MM.1S (cell line): ENCODE measurements around the gene GHRL.

Source experiments
- DNase-seq: peaks from one replicate; pipeline ENCODE4 v3.0.0-alpha.2; 2015
- H2AFZ ChIP-seq: fragments of 300-600 bp; sonication (generic); 2 replicates; pipeline ENCODE4 v1.6.0; 2016; ENCODE audit warnings: antibody characterized with exemption, low read length
- H3F3A ChIP-seq: fragments of 300-600 bp; sonication (generic); 2 replicates; pipeline ENCODE4 v1.6.1; 2016; ENCODE audit warnings: mild to moderate bottlenecking, antibody characterized with exemption, low read length, moderate library complexity, mixed read lengths; ENCODE audit not compliant: insufficient read depth
- H3K27ac ChIP-seq: fragments of 300-600 bp; sonication (generic); 2 replicates; pipeline ENCODE4 v1.5.1; 2016; ENCODE audit warnings: mild to moderate bottlenecking, low read length
- H3K27me3 ChIP-seq: fragments of 300-600 bp; sonication (generic); replicated peaks from 2 replicates; pipeline ENCODE4 v1.6.0; 2016; ENCODE audit warnings: low read length; ENCODE audit not compliant: insufficient read depth
- H3K36me3 ChIP-seq: fragments of 300-600 bp; sonication (generic); replicated peaks from 2 replicates; pipeline ENCODE4 v1.6.1; 2016; ENCODE audit warnings: mild to moderate bottlenecking, low read length, mixed read lengths; ENCODE audit not compliant: insufficient read depth
- H3K4me1 ChIP-seq: fragments of 300-600 bp; sonication (generic); 2 replicates; pipeline ENCODE4 v1.6.1; 2016; ENCODE audit warnings: low read length, mixed read lengths
- H3K4me2 ChIP-seq: fragments of 300-600 bp; sonication (generic); 2 replicates; pipeline ENCODE4 v1.6.0; 2016; ENCODE audit warnings: low read depth, low read length
- H3K4me3 ChIP-seq: fragments of 300-600 bp; sonication (generic); 2 replicates; pipeline ENCODE4 v1.5.1; 2016; ENCODE audit warnings: low read length, mixed read lengths
- H3K79me2 ChIP-seq: fragments of 300-600 bp; sonication (generic); 2 replicates; pipeline ENCODE4 v1.6.1; 2016; ENCODE audit warnings: mixed run types, low read length, mixed read lengths
- H3K9ac ChIP-seq: fragments of 300-600 bp; sonication (generic); 2 replicates; pipeline ENCODE4 v1.6.1; 2016; ENCODE audit warnings: low read length, mixed read lengths
- H3K9me2 ChIP-seq: fragments of 300-600 bp; sonication (generic); replicated peaks from 2 replicates; pipeline ENCODE4 v1.6.1; 2016; ENCODE audit warnings: mild to moderate bottlenecking, low read length, mixed read lengths; ENCODE audit not compliant: insufficient read depth
- H3K9me3 ChIP-seq: fragments of 300-600 bp; sonication (generic); replicated peaks from 2 replicates; pipeline ENCODE4 v1.6.1; 2016; ENCODE audit warnings: mild to moderate bottlenecking, low read length, mixed read lengths; ENCODE audit not compliant: insufficient read depth
- H4K20me1 ChIP-seq: fragments of 300-600 bp; sonication (generic); 2 replicates; pipeline ENCODE4 v1.6.1; 2016; ENCODE audit warnings: mild to moderate bottlenecking, low read length, moderate library complexity, mixed read lengths; ENCODE audit not compliant: insufficient read depth
- CTCF ChIP-seq: fragments of 300-600 bp; sonication (generic); IDR thresholded peaks from 2 replicates; pipeline ENCODE4 v1.5.1; 2016; ENCODE audit warnings: antibody characterized with exemption, low read length, mixed read lengths
- EZH2 ChIP-seq: fragments of 300-600 bp; sonication (generic); optimal IDR thresholded peaks from 2 replicates; pipeline ENCODE3; 2017; ENCODE audit warnings: low read depth, mild to moderate bottlenecking, antibody characterized with exemption, low read length, mixed read lengths
- EZH2phosphoT487 ChIP-seq: fragments of 300-600 bp; sonication (generic); IDR thresholded peaks from 2 replicates; pipeline ENCODE4 v1.6.1; 2018; ENCODE audit warnings: antibody characterized with exemption, low read length

The GHRL gene

DNA sequence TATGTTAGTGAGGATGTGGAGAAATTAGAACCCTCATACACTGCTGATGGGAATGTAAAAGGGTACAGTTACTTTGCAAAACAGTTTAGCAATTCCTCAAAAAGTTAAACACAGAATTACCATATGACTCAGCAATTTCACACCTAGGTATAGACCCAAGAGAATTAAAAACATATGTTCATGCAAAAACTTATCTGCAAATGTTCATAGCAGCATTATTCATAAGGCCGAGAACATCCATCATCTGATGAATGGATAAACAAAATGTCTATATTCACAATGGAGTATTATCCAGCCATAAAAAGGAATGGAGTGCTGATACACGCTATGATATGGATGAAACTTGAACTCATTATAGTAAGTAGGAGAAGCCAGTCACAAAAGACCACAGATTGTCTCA lies 17.8 kb upstream of the GHRL start:
- Histone ChIP-seq H3K79me2 (0 out of 2 replicates have a peak, but pooled peaks cover 3% of the 10 kb centered on the region), H3K4me1 (no peaks in the 10 kb centered on the region), H4K20me1 (no peaks in the 10 kb centered on the region), H3K27ac (no peak overlapping the region), H3K36me3 (peaks cover 12% of the 10 kb centered on the region), H2AFZ (no peak overlapping the region), H3K9me2 (no peaks in the 10 kb centered on the region), H3K27me3 (no peaks in the 10 kb centered on the region), H3K4me2 (no peak overlapping the region), H3K9me3 (no peaks in the 10 kb centered on the region), H3K9ac (no peak overlapping the region), H3K4me3 (no peak overlapping the region), H3F3A (peaks cover 2% of the 10 kb centered on the region; the same call in 1 of the 2 replicates)
- no peak for TF ChIP-seq EZH2phosphoT487
- TF ChIP-seq CTCF: no peak
- no peak for TF ChIP-seq EZH2
- DNase-seq: no peak

- Histone ChIP-seq H3K27ac (no peak overlapping the region), H3K4me3 (no peak overlapping the region), H3K27me3 (no peaks in the 10 kb centered on the region), H3K4me1 (no peaks in the 10 kb centered on the region), H4K20me1 (no peaks in the 10 kb centered on the region), H3K36me3 (peaks cover 9% of the 10 kb centered on the region), H3F3A (peaks cover 2% of the 10 kb centered on the region; the same call in 1 of the 2 replicates), H3K9me3 (no peaks in the 10 kb centered on the region), H2AFZ (no peak overlapping the region), H3K9ac (no peak overlapping the region), H3K4me2 (no peak overlapping the region), H3K79me2 (0 out of 2 replicates have a peak, but pooled peaks cover 3% of the 10 kb centered on the region), H3K9me2 (no peaks in the 10 kb centered on the region)
- TF ChIP-seq CTCF (no peak), EZH2phosphoT487 (no peak), EZH2 (no peak)
- DNase-seq: no peak
Observed at GRCh38 chr3:10309736-10310135, 17.0 kb upstream of the GHRL start.

GRCh38 chr3:10308678-10309077 lies 15.9 kb upstream of the GHRL start:
- H3K9me3 ChIP-seq: no peaks in the 10 kb centered on the region
- no peak overlapping the region for H3K4me2 ChIP-seq
- H3K9ac ChIP-seq: no peak overlapping the region
- peaks cover 2% of the 10 kb centered on the region; the same call in 1 of the 2 replicates for H3F3A ChIP-seq
- no peak overlapping the region for H3K4me3 ChIP-seq
- no peaks in the 10 kb centered on the region for H3K9me2 ChIP-seq
- DNase-seq: no peak
- H3K27me3 ChIP-seq: no peaks in the 10 kb centered on the region
- H3K4me1 ChIP-seq: no peaks in the 10 kb centered on the region
- H2AFZ ChIP-seq: no peak overlapping the region
- no peak overlapping the region for H3K27ac ChIP-seq
- H4K20me1 ChIP-seq: no peaks in the 10 kb centered on the region
- H3K36me3 ChIP-seq: peaks cover 8% of the 10 kb centered on the region
- H3K79me2 ChIP-seq: no peaks in the 10 kb centered on the region
- TF ChIP-seq EZH2: no peak
- no peak for TF ChIP-seq EZH2phosphoT487
- TF ChIP-seq CTCF: no peak
